HCT116 (cell line): ENCODE results near the gene ATXN2. TPM values are rescaled to one million over a fixed set of nuclear protein-coding genes. Genes with fewer than 3 reads are reported as not detected.
A peak's percentile ranks its signal among the peaks of the same experiment; 100 is the strongest.
"Not testable (repeated sequence)": the region's sequence is repeated elsewhere in the genome, so short reads cannot be mapped to it uniquely, and the experiment has no call there.

Source experiments
- ATAC-seq: fragments of 200-7000 bp; cut with Tn5 transposase; 2 replicates; pipeline ENCODE4 v1.9.1; 2020; ENCODE audit warnings: mild to moderate bottlenecking, moderate library complexity
- BruUV-seq: library from RNA; stranded (reverse); fragments of 400-500 nt; replicated peaks from 2 replicates; lab custom pipeline; 2021; lab: Mats Ljungman, UMichigan
- CTCF ChIA-PET: fragments of 300-600 bp; sonication (Branson Sonifier 250); formaldehyde crosslinking; loops from one replicate; lab custom pipeline; 2021; ENCODE audit warnings: antibody characterized with exemption; lab: Charles Lee
- POLR2A ChIA-PET: fragments of 300-600, 350-600 bp; sonication (Branson Sonifier 250); formaldehyde crosslinking; loops from one replicate; lab custom pipeline; 2021; ENCODE audit warnings: antibody characterized with exemption; lab: Charles Lee
- RAD21 ChIA-PET, 2 experiments: fragments of 300-600 bp; sonication (Branson Sonifier 250); formaldehyde crosslinking; loops; one replicate each; lab custom pipeline; 2023; ENCODE audit warnings: low total read pairs in 2 of 2; ENCODE audit not compliant: uncharacterized antibody in 2 of 2, unreplicated experiment in 2 of 2, low non-redundant PET in 1 of 2; lab: Charles Lee
- DNase-seq: peaks from one replicate; pipeline ENCODE4 v3.0.0-alpha.2; 2010; ENCODE audit warnings: low read depth, low spot score
- H2AFZ ChIP-seq: fragments of 200-600 bp; shearing (Covaris generic), sonication (generic); 2 replicates; pipeline ENCODE4 v1.6.1; 2017; ENCODE audit warnings: low read depth, mixed run types, mixed read lengths, antibody characterized with exemption, low read length; ENCODE audit not compliant: poor library complexity, severe bottlenecking
- H3K27ac ChIP-seq: 2 replicates; pipeline ENCODE4 v1.5.1; 2012; ENCODE audit warnings: low read depth, low read length
- H3K27me3 ChIP-seq: fragments of 200-600 bp; sonication (generic); 2 replicates; pipeline ENCODE4 v1.6.1; 2016; ENCODE audit warnings: mixed run types, low read length, mixed read lengths; ENCODE audit not compliant: insufficient read depth
- H3K36me3 ChIP-seq, 2 experiments: fragments of 200-500 bp in 1 of 2; fragments of 200-600 bp in 1 of 2; sonication (Bioruptor generic) in 1 of 2; sonication (generic) in 1 of 2; 2 replicates each; pipeline versions ENCODE4 v1.5.1 to v1.6.1; 2014 to 2016; ENCODE audit warnings: low read length in 2 of 2, inconsistent platforms in 1 of 2, mixed read lengths in 1 of 2, mixed run types in 1 of 2; ENCODE audit not compliant: insufficient read depth in 2 of 2, control insufficient read depth in 1 of 2
- H3K4me1 ChIP-seq, 2 experiments: fragments of 200-600 bp in 1 of 2; sonication (generic) in 1 of 2; 2 replicates each; pipeline versions ENCODE4 v1.5.1 to v1.6.1; 2012 to 2017; ENCODE audit warnings: low read length in 2 of 2, inconsistent platforms in 1 of 2, mild to moderate bottlenecking in 1 of 2, mixed read lengths in 1 of 2, mixed run types in 1 of 2, moderate library complexity in 1 of 2; ENCODE audit not compliant: insufficient read depth in 2 of 2, control insufficient read depth in 1 of 2
- H3K4me2 ChIP-seq: fragments of 200-600 bp; sonication (generic); 2 replicates; pipeline ENCODE4 v1.6.1; 2017; ENCODE audit warnings: mixed run types, low read length, mixed read lengths
- H3K4me3 ChIP-seq, 2 experiments: fragments of 200-600 bp in 1 of 2; sonication (generic) in 1 of 2; replicated peaks in 1 of 2; 2 replicates each; pipeline ENCODE4 v1.5.1; 2011 to 2016; ENCODE audit warnings: low read length in 2 of 2, control low read depth in 1 of 2, low read depth in 1 of 2, mild to moderate bottlenecking in 1 of 2, mixed read lengths in 1 of 2, mixed run types in 1 of 2
- H3K79me2 ChIP-seq: fragments of 200-600 bp; sonication (generic); 2 replicates; pipeline ENCODE4 v1.6.1; 2017; ENCODE audit warnings: mild to moderate bottlenecking, mixed run types, low read length, moderate library complexity, mixed read lengths; ENCODE audit not compliant: insufficient read depth
- H3K9ac ChIP-seq: fragments of 200-600 bp; sonication (generic); 2 replicates; pipeline ENCODE4 v1.6.1; 2016; ENCODE audit warnings: low read length, mixed read lengths
- H3K9me2 ChIP-seq: fragments of 200-600 bp; sonication (generic), shearing (Covaris generic); 2 replicates; pipeline ENCODE4 v1.6.1; 2017; ENCODE audit warnings: mixed run types, mild to moderate bottlenecking, moderate library complexity; ENCODE audit not compliant: insufficient read depth
- H3K9me3 ChIP-seq, 2 experiments: fragments of 200-500 bp in 1 of 2; fragments of 200-600 bp in 1 of 2; sonication (Bioruptor generic) in 1 of 2; sonication (generic) in 1 of 2; 2 replicates each; pipeline ENCODE4 v1.6.1; 2014 to 2017; ENCODE audit warnings: low read length in 2 of 2, mixed read lengths in 2 of 2, inconsistent platforms in 1 of 2, low read depth in 1 of 2, mild to moderate bottlenecking in 1 of 2, mixed run types in 1 of 2, moderate library complexity in 1 of 2; ENCODE audit not compliant: control insufficient read depth in 1 of 2, insufficient read depth in 1 of 2
- H4K20me1 ChIP-seq: fragments of 200-600 bp; sonication (generic), shearing (Covaris generic); 2 replicates; pipeline ENCODE4 v1.6.1; 2017; ENCODE audit warnings: mixed run types, mild to moderate bottlenecking, moderate library complexity; ENCODE audit not compliant: insufficient read depth
- EGR1 ChIP-seq: IDR thresholded peaks from 2 replicates; pipeline ENCODE4 v1.6.1; 2012; ENCODE audit warnings: low read depth
- EZH2 ChIP-seq: fragments of 200-600 bp; sonication (generic); IDR thresholded peaks from 2 replicates; pipeline ENCODE4 v1.6.1; 2017; ENCODE audit warnings: antibody characterized with exemption, mixed run types
- EZH2phosphoT487 ChIP-seq: fragments of 200-600 bp; IDR thresholded peaks from 2 replicates; pipeline ENCODE4 v1.6.1; 2018; ENCODE audit warnings: antibody characterized with exemption, borderline replicate concordance
- JUND ChIP-seq: IDR thresholded peaks from 2 replicates; pipeline ENCODE4 v1.6.1; 2012
- SIN3A ChIP-seq: IDR thresholded peaks from 2 replicates; pipeline ENCODE4 v1.6.1; 2012; ENCODE audit warnings: low read depth
- SP1 ChIP-seq: IDR thresholded peaks from 2 replicates; pipeline ENCODE4 v1.6.1; 2012; ENCODE audit warnings: low read depth
- TCF7L2 ChIP-seq: IDR thresholded peaks from 2 replicates; pipeline ENCODE4 v1.7.0; 2011; ENCODE audit warnings: borderline replicate concordance, inconsistent platforms; ENCODE audit not compliant: insufficient read depth, insufficient read length; ENCODE audit errors: extremely low read depth
- YY1 ChIP-seq: IDR thresholded peaks from 2 replicates; pipeline ENCODE4 v1.6.1; 2011; ENCODE audit warnings: low read length, low read depth, moderate library complexity, mild to moderate bottlenecking; ENCODE audit not compliant: insufficient replicate concordance; ENCODE audit errors: extremely low read depth
- ZFX ChIP-seq: fragments of 450-650 bp; IDR thresholded peaks from 2 replicates; pipeline ENCODE4 v1.6.1; 2017
- intact Hi-C: fragments of 100-400 bp; cut with micrococcal nuclease; formaldehyde crosslinking; loops from 2 replicates; pipeline ENCODE4 v1.10.0; 2022
- total RNA-seq: library from RNA; stranded (reverse); gene quantifications from one replicate; pipeline ENCODE4 v1.2.1, GENCODE V29; 2021; ENCODE audit not compliant: unreplicated experiment
- TF ChIP-seq, protein P1 (sequence below): IDR thresholded peaks from 2 replicates; pipeline ENCODE4 v1.6.1; 2012
- TF ChIP-seq, protein P2 (sequence below): IDR thresholded peaks from 2 replicates; pipeline ENCODE4 v1.6.1; 2011; ENCODE audit warnings: mild to moderate bottlenecking, low read length, moderate library complexity; ENCODE audit not compliant: insufficient replicate concordance; ENCODE audit errors: extremely low read depth

The ATXN2 gene
- total RNA-seq, 1 experiment from 2014 or later: 72.7 TPM

DNA sequence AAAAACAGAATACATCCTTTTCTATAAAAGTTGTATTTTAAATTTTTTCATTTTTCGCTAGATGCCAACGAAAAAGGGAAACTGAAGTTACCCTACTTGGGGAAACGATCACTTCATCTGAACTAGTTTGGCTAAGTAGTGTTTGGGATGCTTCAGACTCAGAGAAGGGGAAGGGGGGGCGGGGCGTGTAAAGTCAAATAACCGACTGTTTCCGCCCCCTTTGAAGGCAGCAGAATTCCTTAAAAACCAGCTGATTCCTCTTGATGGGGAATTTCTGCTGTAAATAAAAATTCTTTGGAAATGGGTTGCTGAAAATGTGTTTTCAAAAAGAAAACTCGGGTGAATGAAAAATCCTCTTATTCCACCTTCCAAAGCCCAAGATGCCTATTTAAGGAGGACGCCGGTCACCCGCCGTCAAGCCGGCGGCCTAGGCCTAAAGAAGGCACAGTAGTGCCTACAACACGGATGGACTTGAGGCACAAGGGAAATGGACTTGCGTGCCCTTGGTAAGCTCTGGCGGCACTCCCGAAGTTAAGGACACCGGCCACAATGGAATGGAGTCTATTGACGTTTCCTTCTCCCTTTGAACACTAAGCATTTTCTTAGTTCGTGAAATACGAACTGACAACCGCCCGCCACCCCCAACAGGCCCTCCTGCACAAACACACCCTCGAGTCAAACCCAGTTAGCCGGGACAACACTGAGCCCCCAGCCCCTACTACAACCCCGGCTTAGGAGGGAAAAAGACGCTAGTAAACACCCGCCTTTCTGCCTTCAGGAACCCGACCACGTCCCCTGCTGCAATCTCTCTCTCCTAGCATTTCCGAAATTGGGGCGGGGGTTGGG is 1.9 kb downstream of the ATXN2 start:
- TSS peak; percentile 66 for BruUV-seq
- Histone ChIP-seq H3K27ac (peak overlapping the region; percentile 96), H4K20me1 (peaks cover 28% of the 10 kb centered on the region; the same call in 1 of the 2 replicates), H2AFZ (no peak overlapping the region), H3K27me3 (no peaks in the 10 kb centered on the region), H3K9me2 (no peaks in the 10 kb centered on the region), H3K4me2 (peak overlapping the region; percentile 88), H3K4me3 (peak overlapping the region; percentile 70 to 97), H3K9ac (peak overlapping the region; percentile 95), H3K9me3 (no peaks in the 10 kb centered on the region), H3K36me3 (no peaks in the 10 kb centered on the region; a peak in 1 of 4 replicates), H3K4me1 (peaks cover 21 to 36% of the 10 kb centered on the region in 2 experiments), H3K79me2 (peaks cover 62% of the 10 kb centered on the region)
- peak; percentile 26 for ATAC-seq
- CTCF ChIA-PET: no interaction called here
- intact Hi-C loops: no loop called here
- DNase-seq: peak; percentile 59
- POLR2A ChIA-PET: no interaction called here
- RAD21 ChIA-PET: no interaction called here
- TF ChIP-seq, protein P1, sequence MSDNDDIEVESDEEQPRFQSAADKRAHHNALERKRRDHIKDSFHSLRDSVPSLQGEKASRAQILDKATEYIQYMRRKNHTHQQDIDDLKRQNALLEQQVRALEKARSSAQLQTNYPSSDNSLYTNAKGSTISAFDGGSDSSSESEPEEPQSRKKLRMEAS: peak; percentile 26
- peak; percentile 51; the same call in 1 of the 2 replicates for TF ChIP-seq SP1
- no peak for TF ChIP-seq YY1
- TF ChIP-seq EZH2phosphoT487: no peak
- TF ChIP-seq TCF7L2: peak; percentile 27
- TF ChIP-seq SIN3A: peak; percentile 23; the same call in 1 of the 2 replicates
- no peak for TF ChIP-seq JUND
- no peak for TF ChIP-seq EZH2
- peak; percentile 22 for TF ChIP-seq ZFX
- no peak for TF ChIP-seq EGR1
- TF ChIP-seq, protein P2, sequence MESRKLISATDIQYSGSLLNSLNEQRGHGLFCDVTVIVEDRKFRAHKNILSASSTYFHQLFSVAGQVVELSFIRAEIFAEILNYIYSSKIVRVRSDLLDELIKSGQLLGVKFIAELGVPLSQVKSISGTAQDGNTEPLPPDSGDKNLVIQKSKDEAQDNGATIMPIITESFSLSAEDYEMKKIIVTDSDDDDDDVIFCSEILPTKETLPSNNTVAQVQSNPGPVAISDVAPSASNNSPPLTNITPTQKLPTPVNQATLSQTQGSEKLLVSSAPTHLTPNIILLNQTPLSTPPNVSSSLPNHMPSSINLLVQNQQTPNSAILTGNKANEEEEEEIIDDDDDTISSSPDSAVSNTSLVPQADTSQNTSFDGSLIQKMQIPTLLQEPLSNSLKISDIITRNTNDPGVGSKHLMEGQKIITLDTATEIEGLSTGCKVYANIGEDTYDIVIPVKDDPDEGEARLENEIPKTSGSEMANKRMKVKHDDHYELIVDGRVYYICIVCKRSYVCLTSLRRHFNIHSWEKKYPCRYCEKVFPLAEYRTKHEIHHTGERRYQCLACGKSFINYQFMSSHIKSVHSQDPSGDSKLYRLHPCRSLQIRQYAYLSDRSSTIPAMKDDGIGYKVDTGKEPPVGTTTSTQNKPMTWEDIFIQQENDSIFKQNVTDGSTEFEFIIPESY: no peak

DNA sequence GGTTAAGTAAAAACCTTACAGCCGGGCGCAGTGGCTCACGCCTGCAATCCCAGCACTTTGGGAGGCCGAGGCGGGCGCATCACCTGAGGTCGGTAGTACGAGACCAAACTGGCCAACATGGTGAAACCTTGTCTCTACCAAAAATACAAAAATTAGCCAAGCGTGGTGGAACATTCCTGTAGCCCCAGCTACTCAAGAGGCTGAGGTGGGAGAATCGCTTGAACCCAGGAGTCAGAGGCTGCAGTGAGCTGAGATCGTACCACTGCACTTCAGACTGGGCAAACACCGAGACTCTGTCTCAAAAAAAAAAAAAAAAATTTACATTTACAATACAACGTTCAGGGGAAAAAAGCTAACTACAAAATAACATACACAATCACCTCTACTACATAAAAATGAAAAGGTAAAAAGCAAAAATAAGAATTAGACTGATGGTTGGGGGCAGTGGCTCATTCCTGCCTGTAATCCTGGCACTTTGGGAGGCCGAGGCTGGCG is 3.7 kb downstream of the ATXN2 start:
- intact Hi-C loops, CTCF ChIA-PET: not testable (repeated sequence)
- H3K4me2 ChIP-seq: peak overlapping the region; percentile 88; the same call in 1 of the 2 replicates

More for the DNA sequence above, 3.7 kb downstream of the ATXN2 start:
- H2AFZ ChIP-seq, BruUV-seq, DNase-seq, H3K4me3 ChIP-seq, POLR2A ChIA-PET, H3K9me3 ChIP-seq, RAD21 ChIA-PET, H3K9ac ChIP-seq, H3K9me2 ChIP-seq, ATAC-seq, H3K27me3 ChIP-seq, H3K27ac ChIP-seq, H3K36me3 ChIP-seq: not testable (repeated sequence)
- Histone ChIP-seq H3K4me1 (peaks cover 15 to 33% of the 10 kb centered on the region in 2 experiments), H3K79me2 (peaks cover 80% of the 10 kb centered on the region), H4K20me1 (peaks cover 28% of the 10 kb centered on the region; the same call in 1 of the 2 replicates)
